PC-9 (cell line): ENCODE measurements around the gene CEMIP2. TPM values are rescaled to one million over a fixed set of nuclear protein-coding genes. Genes with fewer than 3 reads are reported as not detected.

Source experiments
- BruUV-seq: library from RNA; stranded (reverse); fragments of 400-500 nt; replicated peaks from 2 replicates; lab custom pipeline; 2021; lab: Mats Ljungman, UMichigan
- CTCF ChIA-PET: fragments of 300-600 bp; sonication (Branson Sonifier 250); formaldehyde crosslinking; loops from one replicate; lab custom pipeline; 2022; ENCODE audit warnings: antibody characterized with exemption; lab: Charles Lee
- POLR2A ChIA-PET: fragments of 300-600 bp; sonication (Branson Sonifier 250); formaldehyde crosslinking; loops from one replicate; lab custom pipeline; 2022; ENCODE audit warnings: antibody characterized with exemption; ENCODE audit not compliant: unreplicated experiment; lab: Charles Lee
- DNase-seq, 2 experiments: peaks; one replicate each; pipeline versions ENCODE4 v3.0.0 to v3.0.0-alpha.2; 2015 to 2022; ENCODE audit warnings: mixed read lengths in 1 of 2
- H2AFZ ChIP-seq: fragments of 200-600 bp; sonication (generic); 2 replicates; pipeline ENCODE4 v1.8.1; 2017; ENCODE audit warnings: antibody characterized with exemption
- H3F3A ChIP-seq: fragments of 200-600 bp; sonication (generic); 2 replicates; pipeline ENCODE4 v1.8.1; 2017; ENCODE audit warnings: antibody characterized with exemption, mild to moderate bottlenecking, low read depth; ENCODE audit not compliant: insufficient read depth
- H3K27ac ChIP-seq: fragments of 200-600 bp; sonication (generic); 2 replicates; pipeline ENCODE4 v1.6.1; 2016; ENCODE audit warnings: mixed run types
- H3K27me3 ChIP-seq: fragments of 200-600 bp; sonication (generic); 2 replicates; pipeline ENCODE4 v1.6.1; 2016; ENCODE audit warnings: low read depth, mixed run types; ENCODE audit not compliant: insufficient read depth
- H3K36me3 ChIP-seq: fragments of 200-600 bp; sonication (generic); 2 replicates; pipeline ENCODE4 v1.6.1; 2016; ENCODE audit warnings: low read depth, mixed run types
- H3K4me1 ChIP-seq: fragments of 200-600 bp; sonication (generic); replicated peaks from 2 replicates; pipeline ENCODE4 v1.6.1; 2016; ENCODE audit warnings: mixed run types; ENCODE audit not compliant: insufficient read depth
- H3K4me2 ChIP-seq: fragments of 200-600 bp; sonication (generic); 2 replicates; pipeline ENCODE4 v1.6.1; 2017; ENCODE audit warnings: mixed run types
- H3K4me3 ChIP-seq: fragments of 200-600 bp; sonication (generic); 2 replicates; pipeline ENCODE4 v1.6.1; 2016; ENCODE audit warnings: mixed run types
- H3K79me2 ChIP-seq: fragments of 200-600 bp; sonication (generic); 2 replicates; pipeline ENCODE4 v1.6.1; 2017; ENCODE audit warnings: low read depth, mixed run types
- H3K9me2 ChIP-seq: fragments of 200-600 bp; sonication (generic); 2 replicates; pipeline ENCODE4 v1.8.1; 2017; ENCODE audit warnings: mild to moderate bottlenecking; ENCODE audit not compliant: insufficient read depth
- H3K9me3 ChIP-seq: fragments of 200-600 bp; sonication (generic); 2 replicates; pipeline ENCODE4 v1.8.1; 2016; ENCODE audit warnings: low read depth; ENCODE audit not compliant: insufficient read depth
- H4K20me1 ChIP-seq: fragments of 200-600 bp; sonication (generic); 2 replicates; pipeline ENCODE4 v1.8.1; 2017; ENCODE audit not compliant: insufficient read depth
- EZH2 ChIP-seq: fragments of 200-600 bp; sonication (generic); IDR thresholded peaks from 2 replicates; pipeline ENCODE4 v1.8.0; 2017; ENCODE audit warnings: antibody characterized with exemption, low read depth
- intact Hi-C: fragments of 100-400 bp; cut with micrococcal nuclease; formaldehyde crosslinking; loops from one replicate; pipeline ENCODE4 v1.10.0; 2022; ENCODE audit not compliant: unreplicated experiment
- total RNA-seq: library from RNA; stranded (reverse); gene quantifications from 2 replicates; pipeline ENCODE4 v1.2.3, GENCODE V29; 2021
- TF ChIP-seq, protein P1 (sequence below): fragments of 200-600 bp; sonication (generic); conservative IDR thresholded peaks from 2 replicates; pipeline ENCODE4 v1.6.1; 2017; ENCODE audit warnings: mixed run types, antibody characterized with exemption, mild to moderate bottlenecking, moderate library complexity

CEMIP2 gene
- total RNA-seq, 1 experiment from 2014 or later: 77.0 TPM

DNA sequence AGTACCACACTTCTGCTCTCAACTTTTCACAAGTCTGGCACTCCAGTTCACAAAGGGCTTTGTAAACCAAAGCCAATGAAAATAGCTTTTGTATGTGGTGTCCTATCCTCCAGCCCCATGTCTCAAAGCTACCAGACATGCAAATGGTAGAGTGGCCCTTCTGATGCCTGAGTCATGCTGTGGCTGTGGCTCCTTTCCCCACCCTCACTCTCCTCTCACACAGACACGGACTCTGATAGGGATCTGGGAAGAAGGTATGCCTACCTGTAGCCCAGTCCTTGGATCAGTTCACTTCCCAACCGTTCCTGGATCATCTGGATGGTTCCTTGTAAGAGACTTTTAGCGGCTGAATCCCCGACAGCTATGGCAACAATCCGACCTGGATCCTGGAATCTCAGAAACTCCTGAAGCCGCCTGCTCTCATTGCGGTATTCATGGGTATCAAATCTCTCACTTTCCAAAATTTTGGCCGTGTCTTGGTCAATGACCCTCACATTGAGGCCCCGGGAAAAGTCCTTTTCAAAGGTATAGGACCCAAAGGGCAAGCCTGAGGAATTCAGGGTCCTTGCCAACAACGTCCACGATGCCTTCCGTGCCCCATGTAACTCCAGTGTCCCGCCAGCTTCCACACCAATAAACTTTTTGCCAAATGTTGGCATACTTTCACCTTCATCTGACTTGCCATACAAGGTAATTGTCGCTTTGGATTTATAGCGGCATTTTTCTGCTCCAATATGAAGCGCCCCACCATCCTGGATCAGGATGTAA is 23.4 kb downstream of the CEMIP2 start:
- Histone ChIP-seq H3K27me3 (no peaks in the 10 kb centered on the region), H3K4me3 (no peak overlapping the region), H3K36me3 (peaks cover 34% of the 10 kb centered on the region), H3K27ac (no peak overlapping the region), H2AFZ (no peak overlapping the region), H3K4me1 (peaks cover 32% of the 10 kb centered on the region), H4K20me1 (no peaks in the 10 kb centered on the region), H3F3A (0 out of 2 replicates have a peak, but pooled peaks cover 14% of the 10 kb centered on the region), H3K9me2 (no peaks in the 10 kb centered on the region), H3K4me2 (no peak overlapping the region), H3K79me2 (peaks cover 12% of the 10 kb centered on the region), H3K9me3 (no peaks in the 10 kb centered on the region)
- CTCF ChIA-PET: no interaction called here
- TF ChIP-seq, protein P1, sequence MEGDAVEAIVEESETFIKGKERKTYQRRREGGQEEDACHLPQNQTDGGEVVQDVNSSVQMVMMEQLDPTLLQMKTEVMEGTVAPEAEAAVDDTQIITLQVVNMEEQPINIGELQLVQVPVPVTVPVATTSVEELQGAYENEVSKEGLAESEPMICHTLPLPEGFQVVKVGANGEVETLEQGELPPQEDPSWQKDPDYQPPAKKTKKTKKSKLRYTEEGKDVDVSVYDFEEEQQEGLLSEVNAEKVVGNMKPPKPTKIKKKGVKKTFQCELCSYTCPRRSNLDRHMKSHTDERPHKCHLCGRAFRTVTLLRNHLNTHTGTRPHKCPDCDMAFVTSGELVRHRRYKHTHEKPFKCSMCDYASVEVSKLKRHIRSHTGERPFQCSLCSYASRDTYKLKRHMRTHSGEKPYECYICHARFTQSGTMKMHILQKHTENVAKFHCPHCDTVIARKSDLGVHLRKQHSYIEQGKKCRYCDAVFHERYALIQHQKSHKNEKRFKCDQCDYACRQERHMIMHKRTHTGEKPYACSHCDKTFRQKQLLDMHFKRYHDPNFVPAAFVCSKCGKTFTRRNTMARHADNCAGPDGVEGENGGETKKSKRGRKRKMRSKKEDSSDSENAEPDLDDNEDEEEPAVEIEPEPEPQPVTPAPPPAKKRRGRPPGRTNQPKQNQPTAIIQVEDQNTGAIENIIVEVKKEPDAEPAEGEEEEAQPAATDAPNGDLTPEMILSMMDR: no peak
- TF ChIP-seq EZH2: no peak
- intact Hi-C loops: no loop called here
- no peak for DNase-seq
- POLR2A ChIA-PET: no interaction called here
- BruUV-seq: no TSS peak

DNA sequence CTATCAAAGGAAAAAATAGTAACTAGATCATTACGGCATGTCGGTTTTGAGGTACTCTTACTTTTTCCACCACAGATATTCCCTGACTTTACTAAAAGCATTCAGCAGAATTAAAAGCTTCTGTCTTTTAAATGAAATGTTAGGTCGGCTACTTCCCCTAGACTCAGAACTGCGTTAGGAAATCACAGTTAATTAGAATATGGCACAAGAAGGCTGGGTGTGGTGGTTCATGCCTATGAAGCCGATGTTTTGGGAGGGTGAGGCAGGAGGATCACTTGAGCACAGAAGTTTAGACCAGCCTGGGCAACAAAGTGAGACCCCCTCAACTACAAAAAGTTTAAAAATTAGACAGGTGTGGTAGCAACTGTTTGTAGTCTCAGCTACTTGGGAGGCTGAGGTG is 24.4 kb downstream of the CEMIP2 start:
- Histone ChIP-seq H4K20me1 (no peaks in the 10 kb centered on the region), H3K27me3 (no peaks in the 10 kb centered on the region), H3K36me3 (peaks cover 28% of the 10 kb centered on the region), H3F3A (0 out of 2 replicates have a peak, but pooled peaks cover 15% of the 10 kb centered on the region), H2AFZ (no peak overlapping the region), H3K27ac (no peak overlapping the region), H3K9me2 (no peaks in the 10 kb centered on the region), H3K4me3 (no peak overlapping the region), H3K4me2 (no peak overlapping the region), H3K4me1 (peaks cover 35% of the 10 kb centered on the region), H3K79me2 (peaks cover 8% of the 10 kb centered on the region; the same call in 1 of the 2 replicates), H3K9me3 (no peaks in the 10 kb centered on the region)
- intact Hi-C loops: loop anchor here (2.0 kb wide), 2 partner anchors 15 to 17 kb away; no protein-coding TSS in a partner anchor
- no peak for DNase-seq
- no TSS peak for BruUV-seq
- CTCF ChIA-PET: no interaction called here
- POLR2A ChIA-PET: no interaction called here
- TF ChIP-seq, protein P1: no peak
- no peak for TF ChIP-seq EZH2

DNA sequence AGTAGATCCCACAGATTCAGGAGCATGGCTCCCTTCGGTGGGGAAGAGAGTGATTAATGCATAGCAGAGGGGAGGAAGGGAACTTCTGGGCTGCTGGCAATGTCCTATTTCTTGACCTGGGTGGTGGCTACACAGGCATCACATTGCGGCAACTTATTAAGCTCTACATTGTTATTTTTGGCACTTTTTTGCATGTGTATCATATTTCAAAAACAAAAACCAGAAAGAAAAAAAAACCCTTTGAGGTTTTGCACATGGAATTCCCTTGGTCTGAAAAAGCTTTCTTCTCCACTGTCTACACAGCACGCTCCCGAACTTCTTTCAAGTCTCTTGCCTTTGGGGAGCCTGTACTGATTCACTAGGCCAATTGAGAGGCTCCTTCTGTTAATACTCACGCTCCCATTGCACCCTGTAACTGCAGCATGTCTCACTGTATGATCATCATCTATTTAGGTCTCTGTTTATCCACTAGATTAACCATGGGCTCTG is 25.1 kb downstream of the CEMIP2 start:
- Histone ChIP-seq H3K4me3 (no peak overlapping the region), H3K27me3 (no peaks in the 10 kb centered on the region), H3K27ac (no peak overlapping the region), H3K4me2 (peak overlapping the region; percentile 12; the same call in 1 of the 2 replicates), H3F3A (0 out of 2 replicates have a peak, but pooled peaks cover 15% of the 10 kb centered on the region), H4K20me1 (no peaks in the 10 kb centered on the region), H3K4me1 (peaks cover 35% of the 10 kb centered on the region), H3K9me2 (no peaks in the 10 kb centered on the region), H3K9me3 (no peaks in the 10 kb centered on the region), H3K36me3 (peaks cover 23% of the 10 kb centered on the region), H3K79me2 (peaks cover 8% of the 10 kb centered on the region; the same call in 1 of the 2 replicates), H2AFZ (no peak overlapping the region)
- ChIA-PET CTCF (interaction anchor here (0.9 kb wide), 1 partner anchor 53 kb away, joined by 3 read pairs; no protein-coding TSS in a partner anchor), POLR2A (interaction anchor here (0.6 kb wide), 3 partner anchors 12 to 51 kb away, joined by 3 to 17 read pairs (median 5); no protein-coding TSS in a partner anchor)
- TF ChIP-seq, protein P1: no peak
- TF ChIP-seq EZH2: no peak
- no TSS peak for BruUV-seq
- DNase-seq: peak; percentile 51 to 75
- intact Hi-C loops: loop anchor here (2.0 kb wide), 2 partner anchors 16 kb away; no protein-coding TSS in a partner anchor
